OCI-LY1 (cell line): Measurements from ENCODE around the gene AP1B1.

Experiments
- H2AFZ ChIP-seq: fragments of 200-600 bp; sonication (generic), shearing (Covaris generic); 2 replicates; pipeline ENCODE4 v1.6.0; 2014; ENCODE audit warnings: antibody characterized with exemption, mild to moderate bottlenecking, low read length
- H3F3A ChIP-seq: fragments of 200-600 bp; sonication (generic), shearing (Covaris generic); 2 replicates; pipeline ENCODE4 v1.6.0; 2014; ENCODE audit warnings: mild to moderate bottlenecking, antibody characterized with exemption, low read length, moderate library complexity; ENCODE audit not compliant: insufficient read depth
- H3K27ac ChIP-seq: fragments of 200-600 bp; sonication (generic); 2 replicates; pipeline ENCODE4 v1.5.1; 2014; ENCODE audit warnings: low read length, mixed run types, mild to moderate bottlenecking, low read depth; ENCODE audit not compliant: poor library complexity, severe bottlenecking
- H3K27me3 ChIP-seq: fragments of 200-600 bp; sonication (generic); 2 replicates; pipeline ENCODE4 v1.6.0; 2014; ENCODE audit warnings: antibody characterized with exemption, mild to moderate bottlenecking, low read length, moderate library complexity; ENCODE audit not compliant: insufficient read depth
- H3K36me3 ChIP-seq: fragments of 200-600 bp; sonication (generic); 2 replicates; pipeline ENCODE4 v1.6.1; 2014; ENCODE audit warnings: mild to moderate bottlenecking, antibody characterized with exemption, low read length, moderate library complexity, mixed read lengths; ENCODE audit not compliant: insufficient read depth
- H3K4me1 ChIP-seq: fragments of 200-600 bp; sonication (generic); 2 replicates; pipeline ENCODE4 v1.5.1; 2014; ENCODE audit warnings: mild to moderate bottlenecking, low read length, moderate library complexity; ENCODE audit not compliant: insufficient read depth, severe bottlenecking
- H3K4me2 ChIP-seq: fragments of 200-600 bp; sonication (generic), shearing (Covaris generic); 2 replicates; pipeline ENCODE4 v1.6.1; 2014; ENCODE audit warnings: low read length
- H3K4me3 ChIP-seq: fragments of 200-600 bp; sonication (generic); 2 replicates; pipeline ENCODE4 v1.5.1; 2014; ENCODE audit warnings: low read length, low read depth, mild to moderate bottlenecking, mixed read lengths; ENCODE audit not compliant: poor library complexity, severe bottlenecking
- H3K79me2 ChIP-seq: fragments of 200-600 bp; shearing (Covaris generic); 2 replicates; pipeline ENCODE4 v1.6.1; 2016; ENCODE audit warnings: mixed run types, low read length, mixed read lengths; ENCODE audit not compliant: insufficient read depth
- H3K9ac ChIP-seq: fragments of 200-600 bp; sonication (generic), shearing (Covaris generic); 2 replicates; pipeline ENCODE4 v1.6.1; 2014; ENCODE audit warnings: mild to moderate bottlenecking, low read length, mixed read lengths
- H3K9me2 ChIP-seq: fragments of 200-600 bp; sonication (generic), shearing (Covaris generic); 2 replicates; pipeline ENCODE4 v1.6.1; 2014; ENCODE audit warnings: low read depth, mild to moderate bottlenecking, low read length, mixed read lengths
- H3K9me3 ChIP-seq: fragments of 200-600 bp; shearing (Covaris generic); 2 replicates; pipeline ENCODE4 v1.6.1; 2014; ENCODE audit warnings: low read length, mixed read lengths
- H4K20me1 ChIP-seq: fragments of 200-600 bp; sonication (generic), shearing (Covaris generic); 2 replicates; pipeline ENCODE4 v1.6.0; 2016; ENCODE audit warnings: mild to moderate bottlenecking, low read length; ENCODE audit not compliant: insufficient read depth
- CTCF ChIP-seq: fragments of 200-600 bp; sonication (generic), shearing (Covaris generic); IDR thresholded peaks from 2 replicates; pipeline ENCODE4 v1.5.1; 2017; ENCODE audit warnings: mild to moderate bottlenecking, antibody characterized with exemption, low read length, moderate library complexity, mixed read lengths
- EZH2 ChIP-seq: fragments of 200-600 bp; sonication (generic), shearing (Covaris generic); IDR thresholded peaks from 2 replicates; pipeline ENCODE4 v1.8.0; 2017; ENCODE audit warnings: borderline replicate concordance, mixed run types, mild to moderate bottlenecking, antibody characterized with exemption, low read length, moderate library complexity, mixed read lengths

The AP1B1 gene

DNA sequence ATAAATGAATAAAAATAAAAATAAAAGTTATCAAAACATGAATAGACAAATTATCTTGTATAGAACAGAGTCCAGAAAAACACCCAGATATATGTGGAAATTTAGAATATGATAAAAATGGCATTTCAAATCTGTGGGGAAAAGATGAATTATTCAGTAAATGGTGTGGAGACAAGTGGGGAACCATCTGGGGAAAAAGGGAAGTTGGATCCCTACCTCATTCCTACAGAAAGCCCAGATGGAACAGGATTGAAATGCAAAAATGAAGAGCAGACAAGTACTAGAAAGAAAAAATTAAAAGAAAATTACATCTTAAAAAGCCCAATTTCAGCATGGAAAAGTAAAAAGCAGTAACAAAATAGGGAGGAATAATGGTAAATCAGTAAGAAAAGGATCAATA is 64.7 kb downstream of the AP1B1 start:
- Histone ChIP-seq H3K36me3 (peaks cover 28% of the 10 kb centered on the region), H3K27me3 (no peaks in the 10 kb centered on the region), H3K9ac (no peak overlapping the region), H3K4me2 (no peak overlapping the region), H3K9me3 (no peaks in the 10 kb centered on the region), H3K4me1 (no peaks in the 10 kb centered on the region), H2AFZ (no peak overlapping the region), H3F3A (no peaks in the 10 kb centered on the region), H4K20me1 (no peaks in the 10 kb centered on the region), H3K4me3 (no peak overlapping the region), H3K79me2 (no peaks in the 10 kb centered on the region), H3K27ac (no peak overlapping the region), H3K9me2 (no peaks in the 10 kb centered on the region)
- TF ChIP-seq CTCF, result no peak

GRCh38 chr22:29320546-29320945 is 67.8 kb downstream of the AP1B1 start:
- no peak overlapping the region for H3K4me2 ChIP-seq

GRCh38 chr22:29319072-29319471 is 69.3 kb downstream of the AP1B1 start:
- Histone ChIP-seq H2AFZ (no peak overlapping the region), H4K20me1 (no peaks in the 10 kb centered on the region), H3K4me3 (no peak overlapping the region), H3K27ac (no peak overlapping the region), H3K27me3 (no peaks in the 10 kb centered on the region; the same call in 1 of the 2 replicates), H3K4me2 (no peak overlapping the region), H3F3A (no peaks in the 10 kb centered on the region), H3K79me2 (no peaks in the 10 kb centered on the region), H3K4me1 (no peaks in the 10 kb centered on the region), H3K36me3 (no peaks in the 10 kb centered on the region), H3K9ac (no peak overlapping the region), H3K9me2 (no peaks in the 10 kb centered on the region), H3K9me3 (no peaks in the 10 kb centered on the region)
- TF ChIP-seq CTCF, result no peak

More at GRCh38 chr22:29320546-29320945, 67.8 kb downstream of the AP1B1 start:
- Histone ChIP-seq H3K27me3 (no peaks in the 10 kb centered on the region), H2AFZ (no peak overlapping the region), H3K9me2 (no peaks in the 10 kb centered on the region), H3K79me2 (no peaks in the 10 kb centered on the region), H3K36me3 (no peaks in the 10 kb centered on the region; the same call in 1 of the 2 replicates), H3K9me3 (no peaks in the 10 kb centered on the region), H4K20me1 (no peaks in the 10 kb centered on the region), H3F3A (no peaks in the 10 kb centered on the region), H3K4me3 (no peak overlapping the region), H3K27ac (no peak overlapping the region), H3K9ac (no peak overlapping the region), H3K4me1 (no peaks in the 10 kb centered on the region)
- no peak for TF ChIP-seq CTCF
- no peak for TF ChIP-seq EZH2
